ENCODE results near the gene NSFL1C. TPM values are rescaled to one million over a fixed set of nuclear protein-coding genes. Genes with fewer than 3 reads are reported as not detected.

The NSFL1C gene
- total RNA-seq, 1 donor from 2014 or later, result 93.9 TPM

GRCh38 chr20:1437235-1437904, 29.3 kb downstream of the NSFL1C start:
- peaks cover 4% of the 10 kb centered on the region for H3K4me1 Mint-ChIP-seq
- no peaks in the 10 kb centered on the region for H3K27me3 Mint-ChIP-seq (ENCODE audit: low read depth)
- TF ChIP-seq CTCF (conservative IDR thresholded peaks at IDR 0.05), result peak; percentile 86
- H3K4me3 Mint-ChIP-seq, result no peak overlapping the region
- peaks cover 16% of the 10 kb centered on the region for H3K36me3 Mint-ChIP-seq (ENCODE audit: low read depth)
- no peaks in the 10 kb centered on the region for H3K9me3 Mint-ChIP-seq
- H3K27ac Mint-ChIP-seq (ENCODE audit: unreplicated experiment), result no peak overlapping the region
- DNase-seq (ENCODE audit: low read depth, low spot score), result peak; percentile 76

- Mint-ChIP-seq H3K9me3 (no peaks in the 10 kb centered on the region), H3K36me3 (ENCODE audit: low read depth) (peaks cover 14% of the 10 kb centered on the region), H3K4me3 (no peak overlapping the region), H3K27ac (ENCODE audit: unreplicated experiment) (no peak overlapping the region), H3K27me3 (ENCODE audit: low read depth) (no peaks in the 10 kb centered on the region), H3K4me1 (peaks cover 4% of the 10 kb centered on the region)
- DNase-seq (ENCODE audit: low read depth, low spot score), result no peak
- TF ChIP-seq CTCF (conservative IDR thresholded peaks at IDR 0.05), result no peak
These were observed 30.4 kb downstream of the NSFL1C start for GRCh38 chr20:1436263-1436662.

- H3K4me1 Mint-ChIP-seq, result peaks cover 4% of the 10 kb centered on the region
These were observed 31.3 kb downstream of the NSFL1C start for GRCh38 chr20:1435337-1435699.

GRCh38 chr20:1434571-1435336, 31.9 kb downstream of the NSFL1C start:
- no peak for DNase-seq (ENCODE audit: low read depth, low spot score)
- Mint-ChIP-seq H3K27ac (ENCODE audit: unreplicated experiment) (no peak overlapping the region), H3K36me3 (ENCODE audit: low read depth) (peaks cover 9% of the 10 kb centered on the region), H3K9me3 (no peaks in the 10 kb centered on the region), H3K4me1 (peaks cover 4% of the 10 kb centered on the region), H3K4me3 (no peak overlapping the region), H3K27me3 (ENCODE audit: low read depth) (no peaks in the 10 kb centered on the region)
- TF ChIP-seq CTCF (conservative IDR thresholded peaks at IDR 0.05), result no peak

More at GRCh38 chr20:1435337-1435699, 31.3 kb downstream of the NSFL1C start:
- DNase-seq (ENCODE audit: low read depth, low spot score), result no peak
- Mint-ChIP-seq H3K4me3 (no peak overlapping the region), H3K27me3 (ENCODE audit: low read depth) (no peaks in the 10 kb centered on the region), H3K27ac (ENCODE audit: unreplicated experiment) (no peak overlapping the region), H3K9me3 (no peaks in the 10 kb centered on the region), H3K36me3 (ENCODE audit: low read depth) (peaks cover 11% of the 10 kb centered on the region)
- TF ChIP-seq CTCF (conservative IDR thresholded peaks at IDR 0.05), result no peak

GRCh38 chr20:1431158-1431557, 35.5 kb downstream of the NSFL1C start:
- peaks cover 9% of the 10 kb centered on the region for H3K4me1 Mint-ChIP-seq
- H3K36me3 Mint-ChIP-seq (ENCODE audit: low read depth), result peaks cover 9% of the 10 kb centered on the region
- H3K27me3 Mint-ChIP-seq (ENCODE audit: low read depth), result no peaks in the 10 kb centered on the region
- H3K27ac Mint-ChIP-seq (ENCODE audit: unreplicated experiment), result no peak overlapping the region
- no peak for TF ChIP-seq CTCF (conservative IDR thresholded peaks at IDR 0.05)
- H3K9me3 Mint-ChIP-seq, result no peaks in the 10 kb centered on the region
- no peak for DNase-seq (ENCODE audit: low read depth, low spot score)
- no peak overlapping the region for H3K4me3 Mint-ChIP-seq
